WTC11 (cell line): ENCODE data around the gene LASP1. TPM values are rescaled to one million over a fixed set of nuclear protein-coding genes. Genes with fewer than 3 reads are reported as not detected.

Source experiments
- ATAC-seq: fragments of 200-7000 bp; cut with Tn5 transposase; 2 replicates; pipeline ENCODE4 v1.10.0; 2021; ENCODE audit warnings: mild to moderate bottlenecking, moderate library complexity
- CTCF ChIA-PET: fragments of 300-600 bp; sonication (Branson Sonifier 250); formaldehyde crosslinking; loops from one replicate; lab custom pipeline; 2021; ENCODE audit warnings: antibody characterized with exemption; lab: Charles Lee
- POLR2A ChIA-PET: fragments of 350-600 bp; sonication (Branson Sonifier 250); formaldehyde crosslinking; loops from one replicate; lab custom pipeline; 2021; ENCODE audit warnings: antibody characterized with exemption; lab: Charles Lee
- DNase-seq: peaks from one replicate; pipeline ENCODE4 v3.0.0; 2021; ENCODE audit warnings: low spot score
- H3K27ac Mint-ChIP-seq: 2 replicates; pipeline ENCODE4 v1.8.0; 2021; ENCODE audit warnings: mixed read lengths
- H3K27me3 Mint-ChIP-seq: 2 replicates; pipeline ENCODE4 v1.8.0; 2021; ENCODE audit warnings: low read depth, mild to moderate bottlenecking, moderate library complexity, mixed read lengths
- H3K36me3 Mint-ChIP-seq: 2 replicates; pipeline ENCODE4 v1.8.0; 2021; ENCODE audit warnings: mixed read lengths
- H3K4me1 Mint-ChIP-seq: 2 replicates; pipeline ENCODE4 v1.8.0; 2022; ENCODE audit warnings: mixed read lengths
- H3K4me3 Mint-ChIP-seq: 2 replicates; pipeline ENCODE4 v1.8.0; 2021; ENCODE audit warnings: mild to moderate bottlenecking, moderate library complexity, mixed read lengths
- H3K9me3 Mint-ChIP-seq: 2 replicates; pipeline ENCODE4 v1.8.0; 2021; ENCODE audit warnings: mixed read lengths
- ATF3 ChIP-seq: sonication (generic); formaldehyde crosslinking; conservative IDR thresholded peaks from 2 replicates; pipeline ENCODE4 v1.8.1; 2022; ENCODE audit warnings: mild to moderate bottlenecking, missing genetic modification reagents
- ESRRA ChIP-seq: sonication (generic); formaldehyde crosslinking; IDR thresholded peaks from 2 replicates; pipeline ENCODE4 v1.8.1; 2022; ENCODE audit warnings: mild to moderate bottlenecking, missing genetic modification reagents, borderline replicate concordance
- FOXJ3 ChIP-seq: sonication (generic); formaldehyde crosslinking; IDR thresholded peaks from 2 replicates; pipeline ENCODE4 v1.9.0; 2021; ENCODE audit warnings: missing genetic modification reagents, mild to moderate bottlenecking, borderline replicate concordance
- FOXP1 ChIP-seq: sonication (generic); formaldehyde crosslinking; IDR thresholded peaks from 2 replicates; pipeline ENCODE4 v1.8.0; 2022; ENCODE audit warnings: missing genetic modification reagents, mild to moderate bottlenecking, moderate library complexity, borderline replicate concordance
- GTF2I ChIP-seq: fragments of 250-450 bp; sonication (Bioruptor Pico); conservative IDR thresholded peaks from 2 replicates; pipeline ENCODE4 v1.4.0; 2021; ENCODE audit warnings: mild to moderate bottlenecking
- NFATC4 ChIP-seq: fragments of 250-450 bp; sonication (Bioruptor Pico); IDR thresholded peaks from 2 replicates; pipeline ENCODE4 v1.9.0; 2021; ENCODE audit warnings: mild to moderate bottlenecking
- OVOL2 ChIP-seq: fragments of 250-450 bp; sonication (Bioruptor Pico); IDR thresholded peaks from 2 replicates; pipeline ENCODE4 v1.9.0; 2021; ENCODE audit warnings: mild to moderate bottlenecking, borderline replicate concordance
- PRRX2 ChIP-seq: fragments of 250-450 bp; sonication (Bioruptor Pico); IDR thresholded peaks from 2 replicates; pipeline ENCODE4 v1.8.0; 2021; ENCODE audit warnings: mild to moderate bottlenecking
- RORB ChIP-seq: fragments of 250-450 bp; sonication (Bioruptor Pico); IDR thresholded peaks from 2 replicates; pipeline ENCODE4 v1.9.0; 2021; ENCODE audit warnings: mild to moderate bottlenecking
- SOX15 ChIP-seq: fragments of 250-450 bp; sonication (Bioruptor Pico); IDR thresholded peaks from 2 replicates; pipeline ENCODE4 v1.9.0; 2021; ENCODE audit warnings: mild to moderate bottlenecking
- ZNF121 ChIP-seq: sonication (generic); formaldehyde crosslinking; IDR thresholded peaks from 2 replicates; pipeline ENCODE4 v1.8.0; 2023; ENCODE audit warnings: missing genetic modification reagents
- ZNF317 ChIP-seq: sonication (generic); formaldehyde crosslinking; IDR thresholded peaks from 2 replicates; pipeline ENCODE4 v1.8.1; 2023; ENCODE audit warnings: low read depth, mild to moderate bottlenecking, moderate library complexity, missing genetic modification reagents, borderline replicate concordance
- ZNF416 ChIP-seq: fragments of 250-450 bp; sonication (Bioruptor Pico); IDR thresholded peaks from 2 replicates; pipeline ENCODE4 v1.9.0; 2021; ENCODE audit warnings: mild to moderate bottlenecking, inconsistent platforms
- ZNF423 ChIP-seq: fragments of 250-450 bp; sonication (Bioruptor Pico); IDR thresholded peaks from 2 replicates; pipeline ENCODE4 v2.1.2; 2022; ENCODE audit warnings: mild to moderate bottlenecking, moderate library complexity
- ZNF425 ChIP-seq: fragments of 250-450 bp; sonication (Bioruptor Pico); conservative IDR thresholded peaks from 2 replicates; pipeline ENCODE4 v1.9.0; 2021; ENCODE audit warnings: mild to moderate bottlenecking
- total RNA-seq: library from RNA; stranded (reverse); gene quantifications from 3 replicates; pipeline ENCODE4 v1.2.3, GENCODE V29; 2021
- TF ChIP-seq, protein P1 (sequence below): fragments of 200-600 bp; IDR thresholded peaks from 2 replicates; pipeline ENCODE4 v1.8.0; 2022; ENCODE audit warnings: antibody characterized with exemption
- TF ChIP-seq, protein P2 (sequence below): sonication (generic); formaldehyde crosslinking; IDR thresholded peaks from 2 replicates; pipeline ENCODE4 v1.8.1; 2023; ENCODE audit warnings: mild to moderate bottlenecking, missing genetic modification reagents
- TF ChIP-seq, protein P3 (sequence below): sonication (generic); formaldehyde crosslinking; IDR thresholded peaks from 2 replicates; pipeline ENCODE4 v1.8.1; 2023; ENCODE audit warnings: mild to moderate bottlenecking, missing genetic modification reagents, borderline replicate concordance
- TF ChIP-seq, protein P4 (sequence below): sonication (generic); formaldehyde crosslinking; IDR thresholded peaks from 2 replicates; pipeline ENCODE4 v1.8.1; 2023; ENCODE audit warnings: mild to moderate bottlenecking, moderate library complexity, missing genetic modification reagents

The LASP1 gene
- total RNA-seq, 1 experiment from 2014 or later = 139 TPM

DNA sequence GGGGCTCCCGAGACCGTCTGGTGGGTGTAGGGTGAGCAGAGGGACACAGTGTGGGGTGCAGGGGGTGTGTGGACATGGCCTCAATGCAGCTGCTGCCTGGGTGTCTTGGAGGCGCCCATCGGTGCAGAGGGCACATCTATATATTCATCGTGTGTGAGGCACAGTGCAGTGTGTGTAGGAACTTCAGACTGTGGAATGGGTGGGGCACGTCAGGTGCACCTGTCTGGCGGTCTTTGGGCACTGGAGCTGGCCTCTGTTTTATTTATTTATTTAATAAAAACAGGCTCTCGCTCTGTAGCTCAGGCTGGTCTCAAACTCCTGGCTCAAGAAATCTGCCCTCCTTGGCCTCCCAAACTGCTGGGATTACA is 16.8 kb downstream of the LASP1 start (continued):
- no peak for TF ChIP-seq ESRRA (CRISPR knock-in tag)

- TF ChIP-seq GTF2I (CRISPR knock-in tag) (no peak), ATF3 (CRISPR knock-in tag) (no peak), FOXJ3 (CRISPR knock-in tag) (no peak), SOX15 (no peak), PRRX2 (no peak), RORB (no peak), ESRRA (CRISPR knock-in tag) (no peak), ZNF121 (CRISPR knock-in tag) (no peak), ZNF425 (no peak), FOXP1 (CRISPR knock-in tag) (no peak), NFATC4 (no peak), ZNF416 (CRISPR knock-in tag) (no peak), ZNF423 (CRISPR knock-in tag) (no peak), ZNF317 (CRISPR knock-in tag) (no peak), OVOL2 (CRISPR knock-in tag) (no peak)
- TF ChIP-seq, protein P1, sequence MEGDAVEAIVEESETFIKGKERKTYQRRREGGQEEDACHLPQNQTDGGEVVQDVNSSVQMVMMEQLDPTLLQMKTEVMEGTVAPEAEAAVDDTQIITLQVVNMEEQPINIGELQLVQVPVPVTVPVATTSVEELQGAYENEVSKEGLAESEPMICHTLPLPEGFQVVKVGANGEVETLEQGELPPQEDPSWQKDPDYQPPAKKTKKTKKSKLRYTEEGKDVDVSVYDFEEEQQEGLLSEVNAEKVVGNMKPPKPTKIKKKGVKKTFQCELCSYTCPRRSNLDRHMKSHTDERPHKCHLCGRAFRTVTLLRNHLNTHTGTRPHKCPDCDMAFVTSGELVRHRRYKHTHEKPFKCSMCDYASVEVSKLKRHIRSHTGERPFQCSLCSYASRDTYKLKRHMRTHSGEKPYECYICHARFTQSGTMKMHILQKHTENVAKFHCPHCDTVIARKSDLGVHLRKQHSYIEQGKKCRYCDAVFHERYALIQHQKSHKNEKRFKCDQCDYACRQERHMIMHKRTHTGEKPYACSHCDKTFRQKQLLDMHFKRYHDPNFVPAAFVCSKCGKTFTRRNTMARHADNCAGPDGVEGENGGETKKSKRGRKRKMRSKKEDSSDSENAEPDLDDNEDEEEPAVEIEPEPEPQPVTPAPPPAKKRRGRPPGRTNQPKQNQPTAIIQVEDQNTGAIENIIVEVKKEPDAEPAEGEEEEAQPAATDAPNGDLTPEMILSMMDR = no peak
- TF ChIP-seq, protein P2, sequence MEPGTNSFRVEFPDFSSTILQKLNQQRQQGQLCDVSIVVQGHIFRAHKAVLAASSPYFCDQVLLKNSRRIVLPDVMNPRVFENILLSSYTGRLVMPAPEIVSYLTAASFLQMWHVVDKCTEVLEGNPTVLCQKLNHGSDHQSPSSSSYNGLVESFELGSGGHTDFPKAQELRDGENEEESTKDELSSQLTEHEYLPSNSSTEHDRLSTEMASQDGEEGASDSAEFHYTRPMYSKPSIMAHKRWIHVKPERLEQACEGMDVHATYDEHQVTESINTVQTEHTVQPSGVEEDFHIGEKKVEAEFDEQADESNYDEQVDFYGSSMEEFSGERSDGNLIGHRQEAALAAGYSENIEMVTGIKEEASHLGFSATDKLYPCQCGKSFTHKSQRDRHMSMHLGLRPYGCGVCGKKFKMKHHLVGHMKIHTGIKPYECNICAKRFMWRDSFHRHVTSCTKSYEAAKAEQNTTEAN (CRISPR knock-in tag) = no peak
- TF ChIP-seq, protein P3, sequence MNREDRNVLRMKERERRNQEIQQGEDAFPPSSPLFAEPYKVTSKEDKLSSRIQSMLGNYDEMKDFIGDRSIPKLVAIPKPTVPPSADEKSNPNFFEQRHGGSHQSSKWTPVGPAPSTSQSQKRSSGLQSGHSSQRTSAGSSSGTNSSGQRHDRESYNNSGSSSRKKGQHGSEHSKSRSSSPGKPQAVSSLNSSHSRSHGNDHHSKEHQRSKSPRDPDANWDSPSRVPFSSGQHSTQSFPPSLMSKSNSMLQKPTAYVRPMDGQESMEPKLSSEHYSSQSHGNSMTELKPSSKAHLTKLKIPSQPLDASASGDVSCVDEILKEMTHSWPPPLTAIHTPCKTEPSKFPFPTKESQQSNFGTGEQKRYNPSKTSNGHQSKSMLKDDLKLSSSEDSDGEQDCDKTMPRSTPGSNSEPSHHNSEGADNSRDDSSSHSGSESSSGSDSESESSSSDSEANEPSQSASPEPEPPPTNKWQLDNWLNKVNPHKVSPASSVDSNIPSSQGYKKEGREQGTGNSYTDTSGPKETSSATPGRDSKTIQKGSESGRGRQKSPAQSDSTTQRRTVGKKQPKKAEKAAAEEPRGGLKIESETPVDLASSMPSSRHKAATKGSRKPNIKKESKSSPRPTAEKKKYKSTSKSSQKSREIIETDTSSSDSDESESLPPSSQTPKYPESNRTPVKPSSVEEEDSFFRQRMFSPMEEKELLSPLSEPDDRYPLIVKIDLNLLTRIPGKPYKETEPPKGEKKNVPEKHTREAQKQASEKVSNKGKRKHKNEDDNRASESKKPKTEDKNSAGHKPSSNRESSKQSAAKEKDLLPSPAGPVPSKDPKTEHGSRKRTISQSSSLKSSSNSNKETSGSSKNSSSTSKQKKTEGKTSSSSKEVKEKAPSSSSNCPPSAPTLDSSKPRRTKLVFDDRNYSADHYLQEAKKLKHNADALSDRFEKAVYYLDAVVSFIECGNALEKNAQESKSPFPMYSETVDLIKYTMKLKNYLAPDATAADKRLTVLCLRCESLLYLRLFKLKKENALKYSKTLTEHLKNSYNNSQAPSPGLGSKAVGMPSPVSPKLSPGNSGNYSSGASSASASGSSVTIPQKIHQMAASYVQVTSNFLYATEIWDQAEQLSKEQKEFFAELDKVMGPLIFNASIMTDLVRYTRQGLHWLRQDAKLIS (CRISPR knock-in tag) = no peak
- TF ChIP-seq, protein P4, sequence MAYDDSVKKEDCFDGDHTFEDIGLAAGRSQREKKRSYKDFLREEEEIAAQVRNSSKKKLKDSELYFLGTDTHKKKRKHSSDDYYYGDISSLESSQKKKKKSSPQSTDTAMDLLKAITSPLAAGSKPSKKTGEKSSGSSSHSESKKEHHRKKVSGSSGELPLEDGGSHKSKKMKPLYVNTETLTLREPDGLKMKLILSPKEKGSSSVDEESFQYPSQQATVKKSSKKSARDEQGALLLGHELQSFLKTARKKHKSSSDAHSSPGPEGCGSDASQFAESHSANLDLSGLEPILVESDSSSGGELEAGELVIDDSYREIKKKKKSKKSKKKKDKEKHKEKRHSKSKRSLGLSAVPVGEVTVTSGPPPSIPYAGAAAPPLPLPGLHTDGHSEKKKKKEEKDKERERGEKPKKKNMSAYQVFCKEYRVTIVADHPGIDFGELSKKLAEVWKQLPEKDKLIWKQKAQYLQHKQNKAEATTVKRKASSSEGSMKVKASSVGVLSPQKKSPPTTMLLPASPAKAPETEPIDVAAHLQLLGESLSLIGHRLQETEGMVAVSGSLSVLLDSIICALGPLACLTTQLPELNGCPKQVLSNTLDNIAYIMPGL (CRISPR knock-in tag) = no peak
- Mint-ChIP-seq H3K4me1 (peaks cover 37% of the 10 kb centered on the region), H3K36me3 (peaks cover 10% of the 10 kb centered on the region; the same call in 1 of the 2 replicates), H3K27ac (no peak overlapping the region), H3K27me3 (no peaks in the 10 kb centered on the region), H3K4me3 (no peak overlapping the region), H3K9me3 (no peaks in the 10 kb centered on the region)
- ChIA-PET CTCF (no interaction called here), POLR2A (no interaction called here)
- ATAC-seq (no peak), DNase-seq (no peak)
These were observed 19.0 kb downstream of the LASP1 start for GRCh38 chr17:38888842-38889241.
